Measurements from ENCODE around the gene PANK1.

- TF ChIP-seq, protein P1, sequence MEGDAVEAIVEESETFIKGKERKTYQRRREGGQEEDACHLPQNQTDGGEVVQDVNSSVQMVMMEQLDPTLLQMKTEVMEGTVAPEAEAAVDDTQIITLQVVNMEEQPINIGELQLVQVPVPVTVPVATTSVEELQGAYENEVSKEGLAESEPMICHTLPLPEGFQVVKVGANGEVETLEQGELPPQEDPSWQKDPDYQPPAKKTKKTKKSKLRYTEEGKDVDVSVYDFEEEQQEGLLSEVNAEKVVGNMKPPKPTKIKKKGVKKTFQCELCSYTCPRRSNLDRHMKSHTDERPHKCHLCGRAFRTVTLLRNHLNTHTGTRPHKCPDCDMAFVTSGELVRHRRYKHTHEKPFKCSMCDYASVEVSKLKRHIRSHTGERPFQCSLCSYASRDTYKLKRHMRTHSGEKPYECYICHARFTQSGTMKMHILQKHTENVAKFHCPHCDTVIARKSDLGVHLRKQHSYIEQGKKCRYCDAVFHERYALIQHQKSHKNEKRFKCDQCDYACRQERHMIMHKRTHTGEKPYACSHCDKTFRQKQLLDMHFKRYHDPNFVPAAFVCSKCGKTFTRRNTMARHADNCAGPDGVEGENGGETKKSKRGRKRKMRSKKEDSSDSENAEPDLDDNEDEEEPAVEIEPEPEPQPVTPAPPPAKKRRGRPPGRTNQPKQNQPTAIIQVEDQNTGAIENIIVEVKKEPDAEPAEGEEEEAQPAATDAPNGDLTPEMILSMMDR (conservative IDR thresholded peaks at IDR 0.05; ENCODE audit: low read length): no peak
- TF ChIP-seq EZH2phosphoT487 (IDR thresholded peaks at IDR 0.05; ENCODE audit: borderline replicate concordance, low read depth, low read length): no peak
Measured at GRCh38 chr10:89535171-89536012, 109.7 kb downstream of the PANK1 start, which contains the start of gene SLC16A12.
